ENCODE results near the gene ABCC4. TPM values are rescaled to one million over a fixed set of nuclear protein-coding genes. Genes with fewer than 3 reads are reported as not detected.

The ABCC4 gene
- polyA plus RNA-seq, 1 experiment: 140 TPM

DNA sequence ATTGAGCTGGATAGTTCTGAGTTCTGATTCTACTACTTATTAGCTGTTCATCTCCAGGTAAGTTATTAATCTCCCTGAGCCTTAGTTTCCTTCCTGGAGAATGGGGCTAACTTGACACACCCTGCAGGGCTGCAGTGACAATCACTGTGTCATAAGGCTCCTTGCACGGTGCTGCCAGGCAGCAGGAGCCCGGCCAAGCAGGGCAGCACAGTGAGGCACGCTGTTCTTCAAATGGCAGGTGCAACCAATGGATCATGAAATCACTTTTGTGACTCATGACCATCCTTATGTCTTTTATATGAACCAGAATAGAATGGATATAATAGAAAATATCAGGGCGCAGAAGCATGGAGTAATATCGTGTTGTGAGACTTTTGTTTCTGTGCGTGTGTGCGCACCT, 242.6 kb downstream of the ABCC4 start:
- CTCF ChIA-PET: no interaction called here
- TF ChIP-seq CTCF (IDR thresholded peaks at IDR 0.05; ENCODE audit: low read depth, low read length): no peak
- Histone ChIP-seq H3K9me3 (ENCODE audit: control insufficient read depth, insufficient read depth, low read length) (no peaks in the 10 kb centered on the region), H3K27me3 (ENCODE audit: control insufficient read depth, insufficient read depth, low read length) (no peaks in the 10 kb centered on the region), H3K4me3 (ENCODE audit: low read depth, low read length) (no peak overlapping the region), H3K27ac (ENCODE audit: low read depth, low read length) (no peak overlapping the region)
- POLR2A ChIA-PET: no interaction called here
- DNase-seq (ENCODE audit: low read depth, low spot score): no peak

GRCh38 chr13:95056266-95056665, 245.0 kb downstream of the ABCC4 start:
- ChIA-PET POLR2A (no interaction called here), CTCF (no interaction called here)
- H3K4me3 ChIP-seq (ENCODE audit: low read depth, low read length): no peak overlapping the region
- no peak for TF ChIP-seq CTCF (IDR thresholded peaks at IDR 0.05; ENCODE audit: low read depth, low read length)
- H3K9me3 ChIP-seq (ENCODE audit: control insufficient read depth, insufficient read depth, low read length): no peaks in the 10 kb centered on the region
- H3K27me3 ChIP-seq (ENCODE audit: control insufficient read depth, insufficient read depth, low read length): no peaks in the 10 kb centered on the region
- H3K27ac ChIP-seq (ENCODE audit: low read depth, low read length): no peak overlapping the region
- DNase-seq (ENCODE audit: low read depth, low spot score): no peak

- Histone ChIP-seq H3K4me3 (ENCODE audit: low read depth, low read length) (no peak overlapping the region), H3K27ac (ENCODE audit: low read depth, low read length) (no peak overlapping the region), H3K9me3 (ENCODE audit: control insufficient read depth, insufficient read depth, low read length) (no peaks in the 10 kb centered on the region), H3K27me3 (ENCODE audit: control insufficient read depth, insufficient read depth, low read length) (no peaks in the 10 kb centered on the region)
- CTCF ChIA-PET: no interaction called here
- DNase-seq (ENCODE audit: low read depth, low spot score): no peak
- POLR2A ChIA-PET: no interaction called here
- TF ChIP-seq CTCF (IDR thresholded peaks at IDR 0.05; ENCODE audit: low read depth, low read length): no peak
Observed at GRCh38 chr13:95050800-95051615, 250.2 kb downstream of the ABCC4 start.

DNA sequence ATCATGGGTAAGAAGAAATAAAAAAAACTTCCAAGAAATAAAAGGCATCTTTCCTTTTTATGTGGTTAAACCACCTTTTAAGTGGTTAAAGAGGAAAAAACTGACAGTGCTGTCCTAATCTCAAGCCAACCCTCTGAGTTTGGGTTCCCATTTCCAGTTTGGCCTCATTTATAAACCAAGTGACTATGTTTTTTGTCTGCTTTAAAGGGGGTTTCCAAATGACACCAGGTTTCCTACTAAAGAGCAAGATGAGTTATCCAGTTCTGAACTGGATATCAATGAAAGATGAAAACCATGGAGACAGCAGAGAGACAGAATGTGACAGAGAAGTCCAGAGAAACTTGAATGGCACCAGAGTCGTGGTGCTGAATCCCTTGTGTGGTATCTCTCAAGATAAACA, 251.5 kb downstream of the ABCC4 start:
- CTCF ChIA-PET: no interaction called here
- Histone ChIP-seq H3K27me3 (ENCODE audit: control insufficient read depth, insufficient read depth, low read length) (no peaks in the 10 kb centered on the region), H3K9me3 (ENCODE audit: control insufficient read depth, insufficient read depth, low read length) (no peaks in the 10 kb centered on the region), H3K4me3 (ENCODE audit: low read depth, low read length) (no peak overlapping the region), H3K27ac (ENCODE audit: low read depth, low read length) (no peak overlapping the region)
- DNase-seq (ENCODE audit: low read depth, low spot score): no peak
- TF ChIP-seq CTCF (IDR thresholded peaks at IDR 0.05; ENCODE audit: low read depth, low read length): no peak
- POLR2A ChIA-PET: no interaction called here

GRCh38 chr13:95044452-95045205, 256.6 kb downstream of the ABCC4 start:
- POLR2A ChIA-PET: no interaction called here
- no peak for TF ChIP-seq CTCF (IDR thresholded peaks at IDR 0.05; ENCODE audit: low read depth, low read length)
- Histone ChIP-seq H3K27me3 (ENCODE audit: control insufficient read depth, insufficient read depth, low read length) (no peaks in the 10 kb centered on the region), H3K9me3 (ENCODE audit: control insufficient read depth, insufficient read depth, low read length) (no peaks in the 10 kb centered on the region), H3K4me3 (ENCODE audit: low read depth, low read length) (no peak overlapping the region), H3K27ac (ENCODE audit: low read depth, low read length) (no peak overlapping the region)
- no peak for DNase-seq (ENCODE audit: low read depth, low spot score)
- CTCF ChIA-PET: interaction anchor here (1.2 kb wide), 1 partner anchor 22 kb away, joined by 3 read pairs; no protein-coding TSS in a partner anchor

Measured in AG04450 (cell line).